HEK293 (cell line): Measurements from ENCODE around the gene EEFSEC.

Experiments used
- BCL11A ChIP-seq: fragments of 450-650 bp; formaldehyde crosslinking; IDR thresholded peaks from 2 replicates; pipeline ENCODE4 v1.5.1; 2016; ENCODE audit warnings: low read depth, missing biosample characterization, missing genetic modification characterization
- GLI2 ChIP-seq: fragments of 450-650 bp; formaldehyde crosslinking; IDR thresholded peaks from 2 replicates; pipeline ENCODE4; 2017; ENCODE audit warnings: missing biosample characterization, missing genetic modification characterization, low read depth, borderline replicate concordance
- HOXA7 ChIP-seq: sonication (generic); formaldehyde crosslinking; IDR thresholded peaks from 2 replicates; pipeline ENCODE4 v1.8.1; 2022; ENCODE audit warnings: missing genetic modification reagents, borderline replicate concordance
- KLF1 ChIP-seq: fragments of 450-650 bp; formaldehyde crosslinking; IDR thresholded peaks from 2 replicates; pipeline ENCODE4 v1.5.1; 2016; ENCODE audit warnings: missing biosample characterization, missing genetic modification characterization
- KLF10 ChIP-seq: fragments of 450-650 bp; IDR thresholded peaks from 2 replicates; pipeline ENCODE4 v1.5.1; 2018; ENCODE audit warnings: missing biosample characterization, mild to moderate bottlenecking, missing genetic modification characterization
- SP2 ChIP-seq: fragments of 450-650 bp; formaldehyde crosslinking; IDR thresholded peaks from 2 replicates; pipeline ENCODE4 v1.5.1; 2016; ENCODE audit warnings: missing biosample characterization, missing genetic modification characterization
- TRIM28 ChIP-seq: IDR thresholded peaks from 2 replicates; pipeline ENCODE4 v1.6.1; 2011; ENCODE audit warnings: low read length, control low read depth, borderline replicate concordance
- ZEB2 ChIP-seq: fragments of 450-650 bp; formaldehyde crosslinking; IDR thresholded peaks from 2 replicates; pipeline ENCODE4 v1.5.1; 2016; ENCODE audit warnings: missing biosample characterization, missing genetic modification characterization
- ZFP69B ChIP-seq: fragments of 450-650 bp; formaldehyde crosslinking; IDR thresholded peaks from 2 replicates; pipeline ENCODE4 v1.5.1; 2016; ENCODE audit warnings: missing biosample characterization, missing genetic modification characterization
- ZIC2 ChIP-seq: fragments of 450-650 bp; formaldehyde crosslinking; IDR thresholded peaks from 2 replicates; pipeline ENCODE4 v1.5.1; 2016; ENCODE audit warnings: missing biosample characterization, missing genetic modification characterization
- ZNF112 ChIP-seq: fragments of 450-650 bp; formaldehyde crosslinking; IDR thresholded peaks from 2 replicates; pipeline ENCODE4 v1.5.0; 2017; ENCODE audit warnings: missing biosample characterization, missing genetic modification characterization
- ZNF16 ChIP-seq: fragments of 450-650 bp; formaldehyde crosslinking; IDR thresholded peaks from 2 replicates; pipeline ENCODE4 v1.5.1; 2016; ENCODE audit warnings: low read depth, missing biosample characterization, missing genetic modification characterization
- ZNF223 ChIP-seq: fragments of 450-650 bp; formaldehyde crosslinking; IDR thresholded peaks from 2 replicates; pipeline ENCODE4 v1.5.1; 2016; ENCODE audit warnings: missing biosample characterization, missing genetic modification characterization
- ZNF24 ChIP-seq: fragments of 450-650 bp; formaldehyde crosslinking; IDR thresholded peaks from 2 replicates; pipeline ENCODE4 v1.5.1; 2016; ENCODE audit warnings: missing biosample characterization, missing genetic modification characterization
- ZNF324 ChIP-seq: fragments of 450-650 bp; formaldehyde crosslinking; IDR thresholded peaks from 2 replicates; pipeline ENCODE4 v1.5.1; 2016; ENCODE audit warnings: missing biosample characterization, missing genetic modification characterization
- ZNF350 ChIP-seq: fragments of 450-650 bp; formaldehyde crosslinking; IDR thresholded peaks from 2 replicates; pipeline ENCODE4 v1.5.0; 2017; ENCODE audit warnings: missing biosample characterization, mild to moderate bottlenecking, missing genetic modification characterization
- ZNF394 ChIP-seq: fragments of 450-650 bp; formaldehyde crosslinking; IDR thresholded peaks from 2 replicates; pipeline ENCODE4 v1.5.1; 2016; ENCODE audit warnings: missing biosample characterization, missing genetic modification characterization, mild to moderate bottlenecking, moderate library complexity, borderline replicate concordance
- ZNF501 ChIP-seq: fragments of 450-650 bp; formaldehyde crosslinking; IDR thresholded peaks from 2 replicates; pipeline ENCODE4 v1.5.1; 2016; ENCODE audit warnings: missing biosample characterization, missing genetic modification characterization
- ZNF521 ChIP-seq: fragments of 450-650 bp; formaldehyde crosslinking; IDR thresholded peaks from 2 replicates; pipeline ENCODE4 v1.5.1; 2017; ENCODE audit warnings: missing biosample characterization, mild to moderate bottlenecking, missing genetic modification characterization
- ZNF558 ChIP-seq: fragments of 450-650 bp; formaldehyde crosslinking; IDR thresholded peaks from 2 replicates; pipeline ENCODE4 v1.5.1; 2016; ENCODE audit warnings: missing biosample characterization, missing genetic modification characterization
- ZNF658 ChIP-seq: fragments of 450-650 bp; formaldehyde crosslinking; IDR thresholded peaks from 2 replicates; pipeline ENCODE4; 2016; ENCODE audit warnings: missing biosample characterization, missing genetic modification characterization
- ZNF677 ChIP-seq: fragments of 450-650 bp; IDR thresholded peaks from 2 replicates; pipeline ENCODE4 v1.5.0; 2018; ENCODE audit warnings: missing biosample characterization, mild to moderate bottlenecking, missing genetic modification characterization, moderate library complexity
- ZNF776 ChIP-seq: fragments of 450-650 bp; formaldehyde crosslinking; IDR thresholded peaks from 2 replicates; pipeline ENCODE4 v1.5.0; 2017; ENCODE audit warnings: missing biosample characterization, missing genetic modification characterization, borderline replicate concordance
- TF ChIP-seq, protein P1 (sequence below): fragments of 450-650 bp; formaldehyde crosslinking; IDR thresholded peaks from 2 replicates; pipeline ENCODE4 v1.5.1; 2017; ENCODE audit warnings: missing biosample characterization, missing genetic modification characterization
- TF ChIP-seq, protein P2 (sequence below): fragments of 450-650 bp; formaldehyde crosslinking; conservative IDR thresholded peaks from 2 replicates; pipeline ENCODE4 v1.5.1; 2016; ENCODE audit warnings: low read depth, missing biosample characterization, missing genetic modification characterization
- TF ChIP-seq, protein P3 (sequence below): fragments of 450-650 bp; formaldehyde crosslinking; IDR thresholded peaks from 2 replicates; pipeline ENCODE4 v1.5.1; 2016; ENCODE audit warnings: missing biosample characterization, missing genetic modification characterization
- TF ChIP-seq, protein P4 (sequence below): fragments of 450-650 bp; formaldehyde crosslinking; IDR thresholded peaks from 2 replicates; pipeline ENCODE4 v1.5.1; 2016; ENCODE audit warnings: missing biosample characterization, missing genetic modification characterization
- TF ChIP-seq, protein P5 (sequence below): fragments of 450-650 bp; formaldehyde crosslinking; IDR thresholded peaks from 2 replicates; pipeline ENCODE4 v1.5.1; 2016; ENCODE audit warnings: missing biosample characterization, missing genetic modification characterization
- TF ChIP-seq, protein P6 (sequence below): fragments of 450-650 bp; formaldehyde crosslinking; IDR thresholded peaks from 2 replicates; pipeline ENCODE4 v1.5.1; 2017; ENCODE audit warnings: missing biosample characterization, missing genetic modification characterization

Gene EEFSEC

DNA sequence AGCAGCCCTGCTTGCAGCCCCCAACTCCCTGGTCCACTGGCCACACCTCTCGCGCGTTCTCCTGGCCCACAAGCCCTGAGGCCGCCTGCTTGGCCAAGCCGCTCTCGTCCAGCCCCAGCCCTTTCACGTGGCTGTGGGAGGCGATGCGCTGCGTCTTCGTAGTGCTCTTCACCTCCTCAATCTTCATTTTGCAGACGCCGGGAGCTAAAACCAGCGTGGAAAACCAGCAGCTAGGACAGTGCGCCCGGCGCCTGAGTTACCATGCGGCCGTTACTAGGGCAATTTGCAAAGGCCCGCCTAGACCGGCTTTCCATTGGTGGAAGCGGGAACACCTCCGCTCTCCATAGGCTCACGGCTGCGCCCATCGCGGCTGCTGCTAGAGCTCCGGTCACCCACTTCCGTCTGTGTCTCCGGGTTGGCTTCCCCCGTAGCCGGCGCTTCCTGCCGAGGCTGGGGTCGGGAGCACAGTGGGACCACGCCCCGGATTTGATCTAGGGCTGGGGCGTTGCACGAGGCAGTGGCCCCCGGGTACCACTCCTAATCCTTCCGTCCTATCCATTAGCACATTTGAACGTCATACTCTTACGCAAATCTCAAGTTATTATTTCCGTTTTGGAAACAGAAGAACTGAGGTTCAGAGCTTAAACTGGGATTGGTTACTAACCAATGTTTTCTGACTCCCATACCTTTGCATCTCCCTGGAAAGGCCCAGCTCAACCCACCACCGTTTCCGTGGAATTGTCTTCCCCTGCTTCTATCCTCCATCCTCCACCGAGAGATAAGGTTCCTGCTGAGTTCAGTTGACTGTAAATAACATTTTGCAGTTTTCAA is 29.5 kb upstream of the EEFSEC start, which contains the start of gene RUVBL1 (continued):
- TF ChIP-seq ZNF521 (tag by site-specific recombination), result no peak
- no peak for TF ChIP-seq ZNF677
- TF ChIP-seq, protein P1, sequence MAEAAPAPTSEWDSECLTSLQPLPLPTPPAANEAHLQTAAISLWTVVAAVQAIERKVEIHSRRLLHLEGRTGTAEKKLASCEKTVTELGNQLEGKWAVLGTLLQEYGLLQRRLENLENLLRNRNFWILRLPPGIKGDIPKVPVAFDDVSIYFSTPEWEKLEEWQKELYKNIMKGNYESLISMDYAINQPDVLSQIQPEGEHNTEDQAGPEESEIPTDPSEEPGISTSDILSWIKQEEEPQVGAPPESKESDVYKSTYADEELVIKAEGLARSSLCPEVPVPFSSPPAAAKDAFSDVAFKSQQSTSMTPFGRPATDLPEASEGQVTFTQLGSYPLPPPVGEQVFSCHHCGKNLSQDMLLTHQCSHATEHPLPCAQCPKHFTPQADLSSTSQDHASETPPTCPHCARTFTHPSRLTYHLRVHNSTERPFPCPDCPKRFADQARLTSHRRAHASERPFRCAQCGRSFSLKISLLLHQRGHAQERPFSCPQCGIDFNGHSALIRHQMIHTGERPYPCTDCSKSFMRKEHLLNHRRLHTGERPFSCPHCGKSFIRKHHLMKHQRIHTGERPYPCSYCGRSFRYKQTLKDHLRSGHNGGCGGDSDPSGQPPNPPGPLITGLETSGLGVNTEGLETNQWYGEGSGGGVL, result no peak
- peak; percentile 92 for TF ChIP-seq SP2 (tag by site-specific recombination)
- peak; percentile 82 for TF ChIP-seq KLF1 (tag by site-specific recombination)
- TF ChIP-seq ZFP69B, result peak; percentile 67; the same call in 1 of the 2 replicates
- TF ChIP-seq, protein P2, sequence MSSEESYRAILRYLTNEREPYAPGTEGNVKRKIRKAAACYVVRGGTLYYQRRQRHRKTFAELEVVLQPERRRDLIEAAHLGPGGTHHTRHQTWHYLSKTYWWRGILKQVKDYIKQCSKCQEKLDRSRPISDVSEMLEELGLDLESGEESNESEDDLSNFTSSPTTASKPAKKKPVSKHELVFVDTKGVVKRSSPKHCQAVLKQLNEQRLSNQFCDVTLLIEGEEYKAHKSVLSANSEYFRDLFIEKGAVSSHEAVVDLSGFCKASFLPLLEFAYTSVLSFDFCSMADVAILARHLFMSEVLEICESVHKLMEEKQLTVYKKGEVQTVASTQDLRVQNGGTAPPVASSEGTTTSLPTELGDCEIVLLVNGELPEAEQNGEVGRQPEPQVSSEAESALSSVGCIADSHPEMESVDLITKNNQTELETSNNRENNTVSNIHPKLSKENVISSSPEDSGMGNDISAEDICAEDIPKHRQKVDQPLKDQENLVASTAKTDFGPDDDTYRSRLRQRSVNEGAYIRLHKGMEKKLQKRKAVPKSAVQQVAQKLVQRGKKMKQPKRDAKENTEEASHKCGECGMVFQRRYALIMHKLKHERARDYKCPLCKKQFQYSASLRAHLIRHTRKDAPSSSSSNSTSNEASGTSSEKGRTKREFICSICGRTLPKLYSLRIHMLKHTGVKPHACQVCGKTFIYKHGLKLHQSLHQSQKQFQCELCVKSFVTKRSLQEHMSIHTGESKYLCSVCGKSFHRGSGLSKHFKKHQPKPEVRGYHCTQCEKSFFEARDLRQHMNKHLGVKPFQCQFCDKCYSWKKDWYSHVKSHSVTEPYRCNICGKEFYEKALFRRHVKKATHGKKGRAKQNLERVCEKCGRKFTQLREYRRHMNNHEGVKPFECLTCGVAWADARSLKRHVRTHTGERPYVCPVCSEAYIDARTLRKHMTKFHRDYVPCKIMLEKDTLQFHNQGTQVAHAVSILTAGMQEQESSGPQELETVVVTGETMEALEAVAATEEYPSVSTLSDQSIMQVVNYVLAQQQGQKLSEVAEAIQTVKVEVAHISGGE (tag by site-specific recombination), result peak; percentile 99
- TF ChIP-seq ZNF776, result no peak
- TF ChIP-seq HOXA7 (CRISPR knock-in tag), result no peak
- TF ChIP-seq, protein P3, sequence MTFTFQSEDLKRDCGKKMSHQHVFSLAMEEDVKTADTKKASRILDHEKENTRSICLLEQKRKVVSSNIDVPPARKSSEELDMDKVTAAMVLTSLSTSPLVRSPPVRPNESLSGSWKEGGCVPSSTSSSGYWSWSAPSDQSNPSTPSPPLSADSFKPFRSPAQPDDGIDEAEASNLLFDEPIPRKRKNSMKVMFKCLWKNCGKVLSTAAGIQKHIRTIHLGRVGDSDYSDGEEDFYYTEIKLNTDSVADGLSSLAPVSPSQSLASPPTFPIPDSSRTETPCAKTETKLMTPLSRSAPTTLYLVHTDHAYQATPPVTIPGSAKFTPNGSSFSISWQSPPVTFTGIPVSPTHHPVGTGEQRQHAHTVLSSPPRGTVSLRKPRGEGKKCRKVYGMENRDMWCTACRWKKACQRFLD (tag by site-specific recombination), result no peak
- peak; percentile 55 for TF ChIP-seq ZNF394 (tag by site-specific recombination)
- TF ChIP-seq ZNF223 (tag by site-specific recombination), result no peak
- peak; percentile 74; the same call in 1 of the 2 replicates for TF ChIP-seq ZNF324 (tag by site-specific recombination)
- 0 out of 2 replicates have a peak, but pooled peaks have one; percentile 0 for TF ChIP-seq ZIC2 (tag by site-specific recombination)
- no peak for TF ChIP-seq ZNF16 (tag by site-specific recombination)
- TF ChIP-seq, protein P4, sequence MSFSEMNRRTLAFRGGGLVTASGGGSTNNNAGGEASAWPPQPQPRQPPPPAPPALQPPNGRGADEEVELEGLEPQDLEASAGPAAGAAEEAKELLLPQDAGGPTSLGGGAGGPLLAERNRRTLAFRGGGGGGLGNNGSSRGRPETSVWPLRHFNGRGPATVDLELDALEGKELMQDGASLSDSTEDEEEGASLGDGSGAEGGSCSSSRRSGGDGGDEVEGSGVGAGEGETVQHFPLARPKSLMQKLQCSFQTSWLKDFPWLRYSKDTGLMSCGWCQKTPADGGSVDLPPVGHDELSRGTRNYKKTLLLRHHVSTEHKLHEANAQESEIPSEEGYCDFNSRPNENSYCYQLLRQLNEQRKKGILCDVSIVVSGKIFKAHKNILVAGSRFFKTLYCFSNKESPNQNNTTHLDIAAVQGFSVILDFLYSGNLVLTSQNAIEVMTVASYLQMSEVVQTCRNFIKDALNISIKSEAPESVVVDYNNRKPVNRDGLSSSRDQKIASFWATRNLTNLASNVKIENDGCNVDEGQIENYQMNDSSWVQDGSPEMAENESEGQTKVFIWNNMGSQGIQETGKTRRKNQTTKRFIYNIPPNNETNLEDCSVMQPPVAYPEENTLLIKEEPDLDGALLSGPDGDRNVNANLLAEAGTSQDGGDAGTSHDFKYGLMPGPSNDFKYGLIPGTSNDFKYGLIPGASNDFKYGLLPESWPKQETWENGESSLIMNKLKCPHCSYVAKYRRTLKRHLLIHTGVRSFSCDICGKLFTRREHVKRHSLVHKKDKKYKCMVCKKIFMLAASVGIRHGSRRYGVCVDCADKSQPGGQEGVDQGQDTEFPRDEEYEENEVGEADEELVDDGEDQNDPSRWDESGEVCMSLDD, result peak; percentile 79
- TF ChIP-seq GLI2 (tag by site-specific recombination), result no peak
- TF ChIP-seq KLF10 (tag by site-specific recombination), result peak; percentile 91
- TF ChIP-seq BCL11A (tag by site-specific recombination), result no peak
- TF ChIP-seq ZNF350 (tag by site-specific recombination), result no peak
- TF ChIP-seq ZNF558, result peak; percentile 55; the same call in 1 of the 2 replicates
- peak; percentile 89; the same call in 1 of the 2 replicates for TF ChIP-seq ZNF24 (tag by site-specific recombination)
- TF ChIP-seq, protein P5, sequence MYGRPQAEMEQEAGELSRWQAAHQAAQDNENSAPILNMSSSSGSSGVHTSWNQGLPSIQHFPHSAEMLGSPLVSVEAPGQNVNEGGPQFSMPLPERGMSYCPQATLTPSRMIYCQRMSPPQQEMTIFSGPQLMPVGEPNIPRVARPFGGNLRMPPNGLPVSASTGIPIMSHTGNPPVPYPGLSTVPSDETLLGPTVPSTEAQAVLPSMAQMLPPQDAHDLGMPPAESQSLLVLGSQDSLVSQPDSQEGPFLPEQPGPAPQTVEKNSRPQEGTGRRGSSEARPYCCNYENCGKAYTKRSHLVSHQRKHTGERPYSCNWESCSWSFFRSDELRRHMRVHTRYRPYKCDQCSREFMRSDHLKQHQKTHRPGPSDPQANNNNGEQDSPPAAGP, result no peak
- TF ChIP-seq, protein P6, sequence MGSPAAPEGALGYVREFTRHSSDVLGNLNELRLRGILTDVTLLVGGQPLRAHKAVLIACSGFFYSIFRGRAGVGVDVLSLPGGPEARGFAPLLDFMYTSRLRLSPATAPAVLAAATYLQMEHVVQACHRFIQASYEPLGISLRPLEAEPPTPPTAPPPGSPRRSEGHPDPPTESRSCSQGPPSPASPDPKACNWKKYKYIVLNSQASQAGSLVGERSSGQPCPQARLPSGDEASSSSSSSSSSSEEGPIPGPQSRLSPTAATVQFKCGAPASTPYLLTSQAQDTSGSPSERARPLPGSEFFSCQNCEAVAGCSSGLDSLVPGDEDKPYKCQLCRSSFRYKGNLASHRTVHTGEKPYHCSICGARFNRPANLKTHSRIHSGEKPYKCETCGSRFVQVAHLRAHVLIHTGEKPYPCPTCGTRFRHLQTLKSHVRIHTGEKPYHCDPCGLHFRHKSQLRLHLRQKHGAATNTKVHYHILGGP, result no peak
- peak; percentile 76 for TF ChIP-seq TRIM28
- no peak for TF ChIP-seq ZNF112 (tag by site-specific recombination)
- no peak for TF ChIP-seq ZNF658
- peak; percentile 54; the same call in 1 of the 2 replicates for TF ChIP-seq ZEB2 (tag by site-specific recombination)
- peak; percentile 78 for TF ChIP-seq ZNF501 (tag by site-specific recombination)
